ENCODE data around the gene FAM171A2. TPM values are rescaled to one million over a fixed set of nuclear protein-coding genes. Genes with fewer than 3 reads are reported as not detected.

Gene FAM171A2
- total and polyA plus RNA-seq, 10 of the 15 experiments (the other 5 are each of a cell fraction or from before 2014, with no cell fraction given), result 0.08 to 1.7 (median 0.27) TPM; not detected in 2

GRCh38 chr17:44327715-44328449 lies 35.8 kb downstream of the FAM171A2 start (continued):
- TF ChIP-seq, protein P1, sequence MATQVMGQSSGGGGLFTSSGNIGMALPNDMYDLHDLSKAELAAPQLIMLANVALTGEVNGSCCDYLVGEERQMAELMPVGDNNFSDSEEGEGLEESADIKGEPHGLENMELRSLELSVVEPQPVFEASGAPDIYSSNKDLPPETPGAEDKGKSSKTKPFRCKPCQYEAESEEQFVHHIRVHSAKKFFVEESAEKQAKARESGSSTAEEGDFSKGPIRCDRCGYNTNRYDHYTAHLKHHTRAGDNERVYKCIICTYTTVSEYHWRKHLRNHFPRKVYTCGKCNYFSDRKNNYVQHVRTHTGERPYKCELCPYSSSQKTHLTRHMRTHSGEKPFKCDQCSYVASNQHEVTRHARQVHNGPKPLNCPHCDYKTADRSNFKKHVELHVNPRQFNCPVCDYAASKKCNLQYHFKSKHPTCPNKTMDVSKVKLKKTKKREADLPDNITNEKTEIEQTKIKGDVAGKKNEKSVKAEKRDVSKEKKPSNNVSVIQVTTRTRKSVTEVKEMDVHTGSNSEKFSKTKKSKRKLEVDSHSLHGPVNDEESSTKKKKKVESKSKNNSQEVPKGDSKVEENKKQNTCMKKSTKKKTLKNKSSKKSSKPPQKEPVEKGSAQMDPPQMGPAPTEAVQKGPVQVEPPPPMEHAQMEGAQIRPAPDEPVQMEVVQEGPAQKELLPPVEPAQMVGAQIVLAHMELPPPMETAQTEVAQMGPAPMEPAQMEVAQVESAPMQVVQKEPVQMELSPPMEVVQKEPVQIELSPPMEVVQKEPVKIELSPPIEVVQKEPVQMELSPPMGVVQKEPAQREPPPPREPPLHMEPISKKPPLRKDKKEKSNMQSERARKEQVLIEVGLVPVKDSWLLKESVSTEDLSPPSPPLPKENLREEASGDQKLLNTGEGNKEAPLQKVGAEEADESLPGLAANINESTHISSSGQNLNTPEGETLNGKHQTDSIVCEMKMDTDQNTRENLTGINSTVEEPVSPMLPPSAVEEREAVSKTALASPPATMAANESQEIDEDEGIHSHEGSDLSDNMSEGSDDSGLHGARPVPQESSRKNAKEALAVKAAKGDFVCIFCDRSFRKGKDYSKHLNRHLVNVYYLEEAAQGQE (IDR thresholded peaks at IDR 0.05; ENCODE audit: low read depth, low read length), result no peak
- TF ChIP-seq, protein P2, sequence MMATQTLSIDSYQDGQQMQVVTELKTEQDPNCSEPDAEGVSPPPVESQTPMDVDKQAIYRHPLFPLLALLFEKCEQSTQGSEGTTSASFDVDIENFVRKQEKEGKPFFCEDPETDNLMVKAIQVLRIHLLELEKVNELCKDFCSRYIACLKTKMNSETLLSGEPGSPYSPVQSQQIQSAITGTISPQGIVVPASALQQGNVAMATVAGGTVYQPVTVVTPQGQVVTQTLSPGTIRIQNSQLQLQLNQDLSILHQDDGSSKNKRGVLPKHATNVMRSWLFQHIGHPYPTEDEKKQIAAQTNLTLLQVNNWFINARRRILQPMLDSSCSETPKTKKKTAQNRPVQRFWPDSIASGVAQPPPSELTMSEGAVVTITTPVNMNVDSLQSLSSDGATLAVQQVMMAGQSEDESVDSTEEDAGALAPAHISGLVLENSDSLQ (IDR thresholded peaks at IDR 0.05), result no peak
- TF ChIP-seq CTCF (IDR thresholded peaks at IDR 0.05 in 2 of 3, conservative IDR thresholded peaks at IDR 0.05 in 1 of 3; ENCODE audit: control insufficient read depth in 2 of 3, extremely low read depth in 1 of 3, insufficient read depth in 1 of 3, low read depth in 3 of 3, low read length in 3 of 3), result no peak
- no peak for TF ChIP-seq RB1 (IDR thresholded peaks at IDR 0.05; ENCODE audit: borderline replicate concordance)
- no peak for TF ChIP-seq USF1 (IDR thresholded peaks at IDR 0.05; ENCODE audit: borderline replicate concordance, extremely low read length, insufficient read depth, low read depth, low read length)
- TF ChIP-seq ELK1 (IDR thresholded peaks at IDR 0.05; ENCODE audit: low read depth, low read length), result no peak
- TF ChIP-seq IRF3 (IDR thresholded peaks at IDR 0.05), result no peak
- TF ChIP-seq TCF7 (IDR thresholded peaks at IDR 0.05; ENCODE audit: borderline replicate concordance), result no peak
- TF ChIP-seq TCF12 (IDR thresholded peaks at IDR 0.05; ENCODE audit: low read depth, low read length), result no peak
- TF ChIP-seq TBL1XR1 (IDR thresholded peaks at IDR 0.05; ENCODE audit: low read depth, low read length), result no peak
- TF ChIP-seq HSF1 (IDR thresholded peaks at IDR 0.05; ENCODE audit: low read depth, low read length), result no peak
